ENCODE results near the gene TBC1D5.
"Not testable (repeated sequence)": the region's sequence is repeated elsewhere in the genome, so short reads cannot be mapped to it uniquely, and the experiment has no call there.

The TBC1D5 gene

GRCh38 chr3:17670749-17671148 is 71.7 kb downstream of the TBC1D5 start:
- H3K4me3 ChIP-seq (IDR thresholded peaks at IDR 0.05; ENCODE audit: insufficient read depth, low read depth, low read length) = no peak overlapping the region
- H3K36me3 ChIP-seq (ENCODE audit: insufficient read depth) = no peaks in the 10 kb centered on the region
- no peak overlapping the region for H2AFZ ChIP-seq (ENCODE audit: low read depth)
- H3K4me2 ChIP-seq = no peak overlapping the region
- H3K27me3 ChIP-seq (ENCODE audit: insufficient read depth, low read depth) = no peaks in the 10 kb centered on the region
- H3K27ac ChIP-seq = no peak overlapping the region
- H3K79me2 ChIP-seq (ENCODE audit: insufficient read depth, low read depth) = no peaks in the 10 kb centered on the region
- H4K20me1 ChIP-seq (ENCODE audit: insufficient read depth) = no peaks in the 10 kb centered on the region
- no peaks in the 10 kb centered on the region for H3K4me1 ChIP-seq (ENCODE audit: low read depth, poor library complexity, severe bottlenecking)
- H3K9ac ChIP-seq = no peak overlapping the region
- TF ChIP-seq CTCF (conservative IDR thresholded peaks at IDR 0.05; ENCODE audit: low read depth, low read length) = no peak

GRCh38 chr3:17664923-17665322 is 77.5 kb downstream of the TBC1D5 start:
- Histone ChIP-seq H3K9ac (no peak overlapping the region), H3K27ac (no peak overlapping the region), H2AFZ (ENCODE audit: low read depth) (no peak overlapping the region), H3K4me2 (no peak overlapping the region), H3K4me1 (ENCODE audit: low read depth, poor library complexity, severe bottlenecking) (no peaks in the 10 kb centered on the region), H3K36me3 (ENCODE audit: insufficient read depth) (no peaks in the 10 kb centered on the region), H3K79me2 (ENCODE audit: insufficient read depth, low read depth) (no peaks in the 10 kb centered on the region), H3K27me3 (ENCODE audit: insufficient read depth, low read depth) (no peaks in the 10 kb centered on the region), H4K20me1 (ENCODE audit: insufficient read depth) (no peaks in the 10 kb centered on the region), H3K4me3 (IDR thresholded peaks at IDR 0.05; ENCODE audit: insufficient read depth, low read depth, low read length) (no peak overlapping the region)
- no peak for TF ChIP-seq CTCF (conservative IDR thresholded peaks at IDR 0.05; ENCODE audit: low read depth, low read length)

GRCh38 chr3:17656264-17656663 is 86.2 kb downstream of the TBC1D5 start:
- H2AFZ ChIP-seq (ENCODE audit: low read depth) = no peak overlapping the region
- no peaks in the 10 kb centered on the region for H3K36me3 ChIP-seq (ENCODE audit: insufficient read depth)
- H4K20me1 ChIP-seq (ENCODE audit: insufficient read depth) = no peaks in the 10 kb centered on the region
- peaks cover 7% of the 10 kb centered on the region for H3K4me1 ChIP-seq (ENCODE audit: low read depth, poor library complexity, severe bottlenecking)
- no peak overlapping the region for H3K27ac ChIP-seq
- no peak overlapping the region for H3K9ac ChIP-seq
- no peak overlapping the region for H3K4me2 ChIP-seq
- no peak overlapping the region for H3K4me3 ChIP-seq (IDR thresholded peaks at IDR 0.05; ENCODE audit: insufficient read depth, low read depth, low read length)
- no peaks in the 10 kb centered on the region for H3K79me2 ChIP-seq (ENCODE audit: insufficient read depth, low read depth)
- TF ChIP-seq CTCF (conservative IDR thresholded peaks at IDR 0.05; ENCODE audit: low read depth, low read length) = no peak
- H3K27me3 ChIP-seq (ENCODE audit: insufficient read depth, low read depth) = no peaks in the 10 kb centered on the region

GRCh38 chr3:17655743-17656142 is 86.7 kb downstream of the TBC1D5 start:
- no peak for TF ChIP-seq CTCF (conservative IDR thresholded peaks at IDR 0.05; ENCODE audit: low read depth, low read length)
- peaks cover 7% of the 10 kb centered on the region for H3K4me1 ChIP-seq (ENCODE audit: low read depth, poor library complexity, severe bottlenecking)
- H3K9ac ChIP-seq = no peak overlapping the region
- H3K4me3 ChIP-seq (IDR thresholded peaks at IDR 0.05; ENCODE audit: insufficient read depth, low read depth, low read length) = no peak overlapping the region
- no peak overlapping the region for H2AFZ ChIP-seq (ENCODE audit: low read depth)
- no peaks in the 10 kb centered on the region for H3K27me3 ChIP-seq (ENCODE audit: insufficient read depth, low read depth)
- no peaks in the 10 kb centered on the region for H3K79me2 ChIP-seq (ENCODE audit: insufficient read depth, low read depth)
- H3K4me2 ChIP-seq = no peak overlapping the region; the same call in 1 of the 2 replicates
- no peaks in the 10 kb centered on the region for H4K20me1 ChIP-seq (ENCODE audit: insufficient read depth)
- no peaks in the 10 kb centered on the region for H3K36me3 ChIP-seq (ENCODE audit: insufficient read depth)
- H3K27ac ChIP-seq = no peak overlapping the region

GRCh38 chr3:17649748-17650147 is 92.7 kb downstream of the TBC1D5 start:
- not testable (repeated sequence) for H2AFZ ChIP-seq (ENCODE audit: low read depth); H3K4me3 ChIP-seq (IDR thresholded peaks at IDR 0.05; ENCODE audit: insufficient read depth, low read depth, low read length); H3K4me2 ChIP-seq; H3K36me3 ChIP-seq (ENCODE audit: insufficient read depth); H3K4me1 ChIP-seq (ENCODE audit: low read depth, poor library complexity, severe bottlenecking); H3K27ac ChIP-seq; H4K20me1 ChIP-seq (ENCODE audit: insufficient read depth); H3K9ac ChIP-seq; H3K27me3 ChIP-seq (ENCODE audit: insufficient read depth, low read depth); H3K79me2 ChIP-seq (ENCODE audit: insufficient read depth, low read depth)

- H3K79me2 ChIP-seq (ENCODE audit: insufficient read depth, low read depth); H3K27me3 ChIP-seq (ENCODE audit: insufficient read depth, low read depth): not testable (repeated sequence)
Measured at GRCh38 chr3:17648630-17649355, 93.6 kb downstream of the TBC1D5 start.

More at GRCh38 chr3:17648630-17649355, 93.6 kb downstream of the TBC1D5 start:
- not testable (repeated sequence) for H2AFZ ChIP-seq (ENCODE audit: low read depth); H3K9ac ChIP-seq; H3K4me3 ChIP-seq (IDR thresholded peaks at IDR 0.05; ENCODE audit: insufficient read depth, low read depth, low read length); H3K36me3 ChIP-seq (ENCODE audit: insufficient read depth); H4K20me1 ChIP-seq (ENCODE audit: insufficient read depth); H3K27ac ChIP-seq; H3K4me1 ChIP-seq (ENCODE audit: low read depth, poor library complexity, severe bottlenecking); H3K4me2 ChIP-seq
